Stomach (tissue), 4 donors: Measurements from ENCODE around the gene IL4R.

ENCODE experiments used
- EP300 ChIP-seq: sonication (generic); formaldehyde crosslinking; IDR thresholded peaks from one replicate; pipeline ENCODE4 v1.6.1; 2017; ENCODE audit warnings: antibody characterized with exemption
- POLR2A ChIP-seq, 4 donors: fragments of 450-650 bp; IDR thresholded peaks; one replicate each; pipeline ENCODE4 v1.6.1; 2016; ENCODE audit warnings: antibody characterized with exemption in 4 of 4, control low read depth in 2 of 4, mild to moderate bottlenecking in 1 of 4, moderate library complexity in 1 of 4
- POLR2AphosphoS5 ChIP-seq, 3 donors: sonication (generic); formaldehyde crosslinking; IDR thresholded peaks; one replicate each; pipeline ENCODE4 v1.6.1; 2016; ENCODE audit warnings: antibody characterized with exemption in 3 of 3
- TF ChIP-seq, protein P1 (sequence below), 7 experiments: fragments of 450-650 bp in 4 of 7; fragments of 200-600 bp in 3 of 7; sonication (generic) in 3 of 7; IDR thresholded peaks; one replicate each; pipeline ENCODE4 v1.5.1; 2016 to 2019; ENCODE audit warnings: antibody characterized with exemption in 7 of 7, control low read depth in 2 of 7, mild to moderate bottlenecking in 1 of 7

DNA sequence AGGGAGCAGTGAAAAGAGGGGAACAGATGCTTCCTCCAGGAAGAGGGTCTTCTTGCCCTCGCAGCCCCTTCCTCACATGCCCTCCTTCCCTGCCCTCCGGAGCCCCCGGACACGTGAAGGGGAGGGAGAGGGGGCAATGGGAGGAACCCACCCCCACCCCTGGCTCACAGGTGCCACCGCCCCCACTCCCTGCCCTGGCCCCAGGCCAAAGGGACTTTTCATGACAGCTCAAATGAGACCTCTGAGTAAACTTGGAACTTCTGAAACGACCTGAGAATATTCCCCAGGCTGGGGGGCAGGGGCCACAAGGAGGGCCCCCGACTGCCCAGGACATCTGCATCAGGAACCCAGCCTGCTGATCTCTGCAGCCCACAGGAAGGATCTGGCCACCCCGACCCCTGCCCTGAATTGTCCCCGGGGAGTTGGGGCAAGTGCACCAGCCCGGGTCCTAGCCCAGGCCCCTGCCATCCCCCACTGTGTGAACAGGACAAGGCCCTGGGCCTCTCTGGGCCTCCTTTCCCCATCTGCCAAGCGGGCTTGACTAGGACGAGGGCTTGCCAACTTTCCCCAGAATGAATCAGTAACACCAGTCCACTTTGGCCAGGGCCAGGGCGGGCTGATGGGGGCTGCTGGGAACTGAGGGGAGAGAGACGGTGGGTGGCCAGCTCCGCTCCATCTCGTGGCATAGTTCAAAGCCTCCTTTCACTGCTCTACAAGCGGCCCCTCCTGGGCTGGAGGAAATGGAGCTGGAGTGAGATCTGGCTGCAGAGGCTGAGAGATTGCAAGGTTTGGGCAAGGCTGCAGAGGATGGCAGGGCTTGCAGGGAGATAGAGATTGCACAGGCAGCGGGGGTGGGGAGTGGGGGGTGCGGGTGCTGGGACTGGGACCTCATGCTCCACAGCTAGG is 92.0 kb downstream of the IL4R start:
- TF ChIP-seq, protein P1, sequence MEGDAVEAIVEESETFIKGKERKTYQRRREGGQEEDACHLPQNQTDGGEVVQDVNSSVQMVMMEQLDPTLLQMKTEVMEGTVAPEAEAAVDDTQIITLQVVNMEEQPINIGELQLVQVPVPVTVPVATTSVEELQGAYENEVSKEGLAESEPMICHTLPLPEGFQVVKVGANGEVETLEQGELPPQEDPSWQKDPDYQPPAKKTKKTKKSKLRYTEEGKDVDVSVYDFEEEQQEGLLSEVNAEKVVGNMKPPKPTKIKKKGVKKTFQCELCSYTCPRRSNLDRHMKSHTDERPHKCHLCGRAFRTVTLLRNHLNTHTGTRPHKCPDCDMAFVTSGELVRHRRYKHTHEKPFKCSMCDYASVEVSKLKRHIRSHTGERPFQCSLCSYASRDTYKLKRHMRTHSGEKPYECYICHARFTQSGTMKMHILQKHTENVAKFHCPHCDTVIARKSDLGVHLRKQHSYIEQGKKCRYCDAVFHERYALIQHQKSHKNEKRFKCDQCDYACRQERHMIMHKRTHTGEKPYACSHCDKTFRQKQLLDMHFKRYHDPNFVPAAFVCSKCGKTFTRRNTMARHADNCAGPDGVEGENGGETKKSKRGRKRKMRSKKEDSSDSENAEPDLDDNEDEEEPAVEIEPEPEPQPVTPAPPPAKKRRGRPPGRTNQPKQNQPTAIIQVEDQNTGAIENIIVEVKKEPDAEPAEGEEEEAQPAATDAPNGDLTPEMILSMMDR (IDR thresholded peaks at IDR 0.05) = no peak
- no peak for TF ChIP-seq POLR2A (IDR thresholded peaks at IDR 0.05)
- TF ChIP-seq POLR2AphosphoS5 (IDR thresholded peaks at IDR 0.05) = no peak
- no peak for TF ChIP-seq EP300
